Tibial nerve (tissue), 4 donors: ENCODE results near the gene BBIP1. TPM values are rescaled to one million over a fixed set of nuclear protein-coding genes. Genes with fewer than 3 reads are reported as not detected.
A peak's percentile ranks its signal among the peaks of the same experiment; 100 is the strongest.
"Not testable (repeated sequence)": the region's sequence is repeated elsewhere in the genome, so short reads cannot be mapped to it uniquely, and the experiment has no call there.

ENCODE experiments used
- DNase-seq, 2 donors: peaks; one replicate each; pipeline ENCODE4 v3.0.0-alpha.2; 2019; ENCODE audit warnings: low spot score in 2 of 2
- H3K27ac ChIP-seq, 4 donors: fragments of 200-600 bp; sonication (generic) in 3 of 4; one replicate each; pipeline ENCODE4 v1.5.1; 2017 to 2019; ENCODE audit warnings: mild to moderate bottlenecking in 1 of 4
- H3K27me3 ChIP-seq, 2 donors: fragments of 200-600 bp; sonication (generic) in 1 of 2; one replicate each; pipeline versions ENCODE4 v1.5.1 to v1.6.0; 2017 to 2019
- H3K36me3 ChIP-seq, 3 donors: fragments of 200-600 bp; sonication (generic); one replicate each; pipeline ENCODE4 v1.5.1; 2018 to 2019
- H3K4me1 ChIP-seq, 4 donors: fragments of 200-600 bp; sonication (generic) in 3 of 4; one replicate each; pipeline ENCODE4 v1.5.1; 2017 to 2019
- H3K4me3 ChIP-seq, 4 donors: fragments of 200-600 bp; sonication (generic) in 3 of 4; one replicate each; pipeline ENCODE4 v1.5.1; 2017 to 2019; ENCODE audit warnings: mild to moderate bottlenecking in 1 of 4, moderate library complexity in 1 of 4
- H3K9me3 ChIP-seq, 4 donors: fragments of 200-600 bp; sonication (generic) in 3 of 4; one replicate each; pipeline ENCODE4 v1.5.1; 2017 to 2019
- EP300 ChIP-seq, 2 donors: sonication (generic); formaldehyde crosslinking; IDR thresholded peaks; one replicate each; pipeline ENCODE4 v1.6.1; 2017; ENCODE audit warnings: antibody characterized with exemption in 2 of 2, mild to moderate bottlenecking in 1 of 2
- POLR2A ChIP-seq, 2 donors: fragments of 450-650 bp; IDR thresholded peaks; one replicate each; pipeline ENCODE4 v1.6.1; 2017; ENCODE audit warnings: antibody characterized with exemption in 2 of 2, mild to moderate bottlenecking in 2 of 2, moderate library complexity in 2 of 2
- WGBS, 2 donors: methylation state at CpG; one replicate each; pipeline ENCODE4 v1.1.5; 2018; 5-methylcytosine and 5-hydroxymethylcytosine counted together
- total RNA-seq, 4 donors: library from RNA; depleted of rRNA; stranded (reverse); fragments of >200 nt; gene quantifications; one replicate each; pipeline ENCODE4 v1.1.0, GENCODE V29; 2016
- TF ChIP-seq, protein P1 (sequence below), 5 experiments: fragments of 200-600 bp in 3 of 5; fragments of 450-650 bp in 2 of 5; sonication (generic) in 3 of 5; IDR thresholded peaks; one replicate each; pipeline ENCODE4 v1.5.1; 2016 to 2019; ENCODE audit warnings: antibody characterized with exemption in 5 of 5, mild to moderate bottlenecking in 3 of 5, moderate library complexity in 2 of 5

BBIP1 gene
- total RNA-seq, 4 donors from 2014 or later = 25.2 to 37.0 (median 33.9) TPM

DNA sequence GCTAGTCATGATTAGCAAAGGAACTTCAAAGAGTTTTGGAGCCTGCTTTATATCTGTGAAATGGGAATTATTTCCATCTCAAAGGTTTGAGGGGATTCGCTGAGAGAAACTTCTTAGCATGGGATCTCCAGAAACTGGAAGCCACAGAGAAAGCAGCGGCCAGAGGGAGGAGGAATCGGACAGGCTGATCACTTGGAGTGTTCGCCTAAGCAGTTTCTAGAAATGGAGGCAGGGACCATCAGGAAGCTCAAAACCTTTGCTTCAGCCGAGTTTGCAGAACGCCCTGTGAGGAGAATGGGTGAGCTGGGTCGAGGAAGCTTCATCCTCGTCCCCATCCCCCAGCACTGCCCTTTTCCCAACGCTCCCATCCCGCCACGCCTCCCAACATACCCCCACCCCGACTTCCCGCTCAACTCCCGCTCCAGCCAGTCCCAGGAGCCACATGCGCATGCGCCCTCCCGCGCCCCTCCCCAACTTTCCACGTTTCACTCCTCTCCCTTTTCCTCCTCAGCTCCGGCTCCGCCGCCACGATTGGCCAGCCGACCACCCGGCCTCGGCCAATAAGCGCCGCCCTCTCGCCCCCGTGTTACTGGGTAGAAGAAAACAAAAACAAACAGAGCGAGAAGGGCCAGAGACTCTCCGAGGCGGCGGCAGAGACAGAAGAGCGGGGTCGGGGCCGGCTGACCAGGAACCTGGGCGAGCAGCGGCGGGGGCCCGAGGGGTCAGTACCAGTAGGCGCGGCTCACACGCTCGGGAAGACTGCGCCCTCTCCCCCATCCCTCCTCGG is 47.5 kb downstream of the BBIP1 start, which contains the start of gene PDCD4:
Gene PDCD4, plus strand, starts transcription at position 631 of the 787 bp plus-strand sequence. CDS start 4,100 bp downstream, outside the sequence.
- no peaks in the 10 kb centered on the region for H3K9me3 ChIP-seq
- peak; percentile 99 for DNase-seq
- TF ChIP-seq POLR2A (IDR thresholded peaks at IDR 0.05) (peak; percentile 93 to 94), EP300 (IDR thresholded peaks at IDR 0.05) (peak; percentile 56 to 98)
- TF ChIP-seq, protein P1, sequence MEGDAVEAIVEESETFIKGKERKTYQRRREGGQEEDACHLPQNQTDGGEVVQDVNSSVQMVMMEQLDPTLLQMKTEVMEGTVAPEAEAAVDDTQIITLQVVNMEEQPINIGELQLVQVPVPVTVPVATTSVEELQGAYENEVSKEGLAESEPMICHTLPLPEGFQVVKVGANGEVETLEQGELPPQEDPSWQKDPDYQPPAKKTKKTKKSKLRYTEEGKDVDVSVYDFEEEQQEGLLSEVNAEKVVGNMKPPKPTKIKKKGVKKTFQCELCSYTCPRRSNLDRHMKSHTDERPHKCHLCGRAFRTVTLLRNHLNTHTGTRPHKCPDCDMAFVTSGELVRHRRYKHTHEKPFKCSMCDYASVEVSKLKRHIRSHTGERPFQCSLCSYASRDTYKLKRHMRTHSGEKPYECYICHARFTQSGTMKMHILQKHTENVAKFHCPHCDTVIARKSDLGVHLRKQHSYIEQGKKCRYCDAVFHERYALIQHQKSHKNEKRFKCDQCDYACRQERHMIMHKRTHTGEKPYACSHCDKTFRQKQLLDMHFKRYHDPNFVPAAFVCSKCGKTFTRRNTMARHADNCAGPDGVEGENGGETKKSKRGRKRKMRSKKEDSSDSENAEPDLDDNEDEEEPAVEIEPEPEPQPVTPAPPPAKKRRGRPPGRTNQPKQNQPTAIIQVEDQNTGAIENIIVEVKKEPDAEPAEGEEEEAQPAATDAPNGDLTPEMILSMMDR (IDR thresholded peaks at IDR 0.05) = peak in 1 of 5 experiments; percentile 28
- H3K4me3 ChIP-seq = peak within 1 kb of the TSS; percentile 94 to 98 (median 96)
- H3K27me3 ChIP-seq = no peaks in the 10 kb centered on the region
- H3K36me3 ChIP-seq = no peaks in the 10 kb centered on the region
- 1 to 2% methylated on average over 37 to 41 of the region's 47 CpGs for WGBS, 2 donors
- peak within 1 kb of the TSS; percentile 99 to 100 (median 99) for H3K27ac ChIP-seq
- peaks cover 0 to 61% (median 29%) of the 10 kb centered on the region in 4 donors for H3K4me1 ChIP-seq

DNA sequence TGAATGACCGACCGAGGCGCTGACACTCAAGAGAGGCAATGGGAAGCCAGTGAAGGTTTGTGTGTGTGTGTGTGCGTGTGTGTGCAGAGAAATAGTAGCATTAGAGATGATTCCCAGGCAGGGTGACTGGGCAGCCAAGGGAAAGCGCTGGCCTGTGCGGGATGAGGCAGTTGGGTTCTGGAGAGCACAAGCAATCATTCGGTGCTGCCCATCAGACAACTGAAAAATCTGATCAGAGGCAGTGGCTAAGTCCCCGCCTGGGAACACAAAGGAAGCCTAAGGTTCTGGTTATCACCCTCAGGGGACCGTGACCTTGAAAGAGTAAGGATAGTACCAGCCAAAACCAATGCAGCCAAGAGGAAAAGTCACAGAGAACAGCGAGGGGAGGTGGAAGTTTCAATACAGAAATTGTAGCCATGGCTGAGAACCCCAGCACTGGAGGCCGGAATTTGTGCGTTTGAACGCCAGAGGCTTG is 48.1 kb downstream of the BBIP1 start:
- TF ChIP-seq EP300 (IDR thresholded peaks at IDR 0.05) (no peak), POLR2A (IDR thresholded peaks at IDR 0.05) (no peak)
- TF ChIP-seq, protein P1 (IDR thresholded peaks at IDR 0.05) = no peak
- Histone ChIP-seq H3K4me1 (peaks cover 0 to 61% (median 29%) of the 10 kb centered on the region in 4 donors), H3K27me3 (no peaks in the 10 kb centered on the region), H3K27ac (peak overlapping the region; percentile 91 to 100 (median 99)), H3K9me3 (no peaks in the 10 kb centered on the region), H3K36me3 (no peaks in the 10 kb centered on the region), H3K4me3 (peak overlapping the region; percentile 94 to 98 (median 96))
- WGBS, 2 donors = 55 to 60% methylated on average over 13 of the region's 13 CpGs
- DNase-seq = peak in 1 of 2 donors; percentile 40

DNA sequence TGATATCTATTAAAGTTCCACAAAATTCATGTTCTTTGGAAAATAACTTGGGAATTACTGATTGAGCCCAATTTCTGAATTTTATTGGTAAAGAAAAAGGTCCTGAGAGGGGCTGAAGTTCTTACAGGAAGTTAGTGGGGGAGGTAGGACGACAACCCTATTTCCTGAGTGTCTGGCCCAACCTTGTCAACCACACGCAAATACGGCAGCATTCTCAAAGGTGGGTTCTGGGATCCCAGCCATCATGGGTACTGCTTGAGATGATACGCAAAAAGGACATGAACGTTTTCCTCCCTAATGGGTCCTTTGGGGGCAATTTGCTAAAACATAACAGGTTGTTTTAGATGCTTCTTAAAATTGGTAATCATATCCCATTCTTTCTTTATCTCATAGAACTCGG is 50.0 kb downstream of the BBIP1 start:
- 76 to 86% methylated on average over 6 of the region's 6 CpGs for WGBS, 2 donors
- Histone ChIP-seq H3K27me3 (no peaks in the 10 kb centered on the region), H3K9me3 (no peaks in the 10 kb centered on the region), H3K4me3 (no peak overlapping the region), H3K27ac (peak overlapping the region in 2 of 4 donors; percentile 54 to 71), H3K36me3 (no peaks in the 10 kb centered on the region), H3K4me1 (peaks cover 0 to 63% (median 37%) of the 10 kb centered on the region in 4 donors)
- no peak for TF ChIP-seq EP300 (IDR thresholded peaks at IDR 0.05)
- TF ChIP-seq, protein P1 (IDR thresholded peaks at IDR 0.05) = no peak
- TF ChIP-seq POLR2A (IDR thresholded peaks at IDR 0.05) = no peak
- no peak for DNase-seq

DNA sequence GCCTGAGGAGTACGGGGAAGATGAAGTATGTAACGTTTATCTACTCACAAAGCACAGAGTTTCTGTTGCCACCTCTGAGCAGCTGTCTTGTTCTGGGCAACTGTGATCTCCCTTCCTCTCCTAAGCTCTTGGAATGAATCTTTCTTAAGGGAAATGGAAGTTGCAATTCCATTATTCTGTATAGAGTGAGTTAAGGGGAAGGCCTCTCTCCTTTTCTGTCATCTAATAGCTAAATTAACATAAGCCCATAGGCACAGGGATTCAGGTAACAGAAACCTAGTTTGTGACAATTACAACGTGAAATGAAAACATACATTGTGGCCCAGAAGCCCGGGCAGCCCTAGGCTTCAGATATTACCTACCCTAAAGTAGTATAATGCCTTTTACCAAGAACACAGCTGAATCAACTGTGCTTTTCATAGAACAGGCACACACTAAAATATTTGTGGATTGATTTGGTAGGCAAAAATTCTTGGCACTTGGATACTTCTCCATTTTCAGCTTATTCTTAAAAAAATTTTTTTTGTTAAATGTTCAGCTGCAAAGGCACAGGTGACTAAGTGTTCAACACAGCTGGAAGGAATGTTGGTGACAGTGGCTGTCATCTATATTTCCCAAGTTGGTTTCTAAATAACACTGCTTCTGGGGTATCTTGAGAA is 51.0 kb downstream of the BBIP1 start:
- DNase-seq = no peak
- Histone ChIP-seq H3K9me3 (no peaks in the 10 kb centered on the region), H3K27me3 (no peaks in the 10 kb centered on the region), H3K4me3 (no peak overlapping the region), H3K27ac (peak overlapping the region in 3 of 4 donors; percentile 54 to 84 (median 71)), H3K36me3 (no peaks in the 10 kb centered on the region), H3K4me1 (peaks cover 0 to 66% (median 37%) of the 10 kb centered on the region in 4 donors)
- 50 to 56% methylated on average over 4 of the region's 4 CpGs for WGBS, 2 donors
- TF ChIP-seq EP300 (IDR thresholded peaks at IDR 0.05) = no peak
- no peak for TF ChIP-seq POLR2A (IDR thresholded peaks at IDR 0.05)
- TF ChIP-seq, protein P1 (IDR thresholded peaks at IDR 0.05) = no peak

DNA sequence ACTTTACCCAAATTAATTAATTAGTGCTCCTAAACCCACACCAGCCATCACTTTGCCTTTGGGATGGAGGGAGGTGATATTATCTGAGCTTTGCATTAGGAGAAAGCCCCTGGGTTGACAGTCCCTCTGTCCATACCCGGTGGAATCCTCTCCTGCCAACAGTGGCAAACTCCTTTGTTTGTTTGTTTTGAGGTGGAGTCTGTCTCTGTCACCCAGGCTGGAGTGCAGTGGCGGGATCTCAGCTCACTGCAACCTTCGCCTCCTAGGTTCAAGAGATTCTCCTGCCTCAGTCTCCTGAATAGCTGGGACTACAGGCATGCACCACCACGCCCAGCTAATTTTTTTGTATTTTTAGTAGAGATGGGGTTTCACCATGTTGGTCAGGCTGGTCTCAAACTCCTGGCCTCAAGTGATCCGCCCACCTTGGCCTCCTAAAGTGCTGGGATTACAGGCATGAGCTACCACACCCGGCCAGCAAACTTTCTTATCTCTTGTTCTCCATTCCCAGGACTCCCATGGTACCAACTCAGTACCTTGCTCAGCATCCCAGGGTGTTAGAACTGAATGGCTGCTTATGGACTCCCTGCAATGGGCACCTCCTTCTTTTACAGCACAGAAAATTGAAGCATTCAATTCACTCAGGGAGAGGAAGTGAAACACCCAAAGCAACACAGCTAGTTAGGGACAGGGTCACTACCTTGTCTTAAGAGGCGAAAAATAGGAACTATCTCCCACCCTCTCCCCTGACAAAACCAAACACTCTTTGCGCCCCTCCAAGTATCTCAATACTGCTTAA is 51.8 kb downstream of the BBIP1 start:
- 81 to 83% methylated on average over 8 of the region's 8 CpGs for WGBS, 2 donors
- H3K27me3 ChIP-seq, DNase-seq, H3K9me3 ChIP-seq, H3K36me3 ChIP-seq, H3K4me3 ChIP-seq: not testable (repeated sequence)
- Histone ChIP-seq H3K4me1 (peaks cover 0 to 66% (median 37%) of the 10 kb centered on the region in 4 donors), H3K27ac (peak overlapping the region in 3 of 4 donors; percentile 71 to 87 (median 84))
